ENCODE results near the gene ZNF414. TPM values are rescaled to one million over a fixed set of nuclear protein-coding genes. Genes with fewer than 3 reads are reported as not detected.

The ZNF414 gene
- total and polyA plus RNA-seq, 10 of the 15 experiments (the other 5 are each of a cell fraction or from before 2014, with no cell fraction given): 0.16 to 23.7 (median 5.3) TPM; not detected in 1

- peaks cover 41% of the 10 kb centered on the region for H3K79me2 ChIP-seq (ENCODE audit: control insufficient read depth, insufficient read depth, low read length)
- ChIA-PET CTCF (interaction anchor here (1.0 to 1.1 kb wide), 2 partner anchors 8 to 100 kb away, joined by 3 read pairs; no protein-coding TSS in a partner anchor), SMC1A (ENCODE audit: uncharacterized antibody, unreplicated experiment) (interaction anchor here (1.2 kb wide), 1 partner anchor 65 kb away, joined by 3 read pairs; no protein-coding TSS in a partner anchor), POLR2A (interaction anchor here (0.7 kb wide), 1 partner anchor 34 kb away, joined by 3 read pairs; the partner anchor contains the start of gene HNRNPM), RAD21 (ENCODE audit: unreplicated experiment) (no interaction called here)
- H3K27me3 ChIP-seq (replicated peaks in 1 of 2; ENCODE audit: control insufficient read depth in 2 of 2, insufficient read depth in 2 of 2, low read length in 1 of 2): no peaks in the 10 kb centered on the region
- WGBS (ENCODE audit: insufficient coverage, insufficient replicate concordance, low lambda C conversion rate, missing lambda C conversion rate): 56% methylated on average over 3 of the region's 3 CpGs
- H3K4me2 ChIP-seq (ENCODE audit: control insufficient read depth, insufficient read depth): no peak overlapping the region
- no peak for FAIRE-seq
- BruUV-seq (replicated peaks): no TSS peak
- no peak overlapping the region for H3K4me3 ChIP-seq
- in situ Hi-C loops (cut with MboI) (no loop called here), intact Hi-C loops (cut with micrococcal nuclease; ENCODE audit: unreplicated experiment) (no loop called here)
- H3K9ac ChIP-seq (ENCODE audit: control insufficient read depth, insufficient read depth, low read length): no peak overlapping the region
- H3K27ac ChIP-seq (ENCODE audit: control insufficient read depth, insufficient read depth): no peak overlapping the region
- no peak overlapping the region for H2AFZ ChIP-seq (ENCODE audit: control insufficient read depth, low read depth, low read length)
- H4K20me1 ChIP-seq (ENCODE audit: control insufficient read depth, insufficient read depth): peaks cover 10% of the 10 kb centered on the region
- no peaks in the 10 kb centered on the region for H3K9me3 ChIP-seq (replicated peaks; ENCODE audit: control insufficient read depth, insufficient read depth, low read length)
- TF ChIP-seq POLR2A (IDR thresholded peaks at IDR 0.05; ENCODE audit: low read depth, low read length) (no peak), BMI1 (IDR thresholded peaks at IDR 0.05; ENCODE audit: borderline replicate concordance) (no peak), NKRF (conservative IDR thresholded peaks at IDR 0.05) (no peak), ATF7 (IDR thresholded peaks at IDR 0.05; ENCODE audit: low read depth) (no peak), PRDM15 (CRISPR knock-in tag; IDR thresholded peaks at IDR 0.05) (no peak), CEBPZ (IDR thresholded peaks at IDR 0.05; ENCODE audit: low read depth, low read length) (no peak), RAD51 (IDR thresholded peaks at IDR 0.05) (no peak), RFX5 (IDR thresholded peaks at IDR 0.05; ENCODE audit: low read depth, low read length) (no peak), YBX1 (IDR thresholded peaks at IDR 0.05) (no peak), RUNX3 (IDR thresholded peaks at IDR 0.05; ENCODE audit: low read length) (no peak), ASH2L (IDR thresholded peaks at IDR 0.05; ENCODE audit: borderline replicate concordance, low read depth) (no peak), NRF1 (conservative IDR thresholded peaks at IDR 0.05; ENCODE audit: low read depth, low read length) (no peak), MTA3 (IDR thresholded peaks at IDR 0.05; ENCODE audit: borderline replicate concordance, low read length) (no peak), HCFC1 (IDR thresholded peaks at IDR 0.05; ENCODE audit: low read length) (no peak), ZZZ3 (IDR thresholded peaks at IDR 0.05; ENCODE audit: control insufficient read depth, insufficient read length, low read depth) (no peak)
- no peak for DNase-seq (ENCODE audit: low read depth, low spot score)
- H3K36me3 ChIP-seq (ENCODE audit: control insufficient read depth in 2 of 2, insufficient read depth in 2 of 2, low read length in 1 of 2): peaks cover 41 to 47% of the 10 kb centered on the region in 2 experiments
- no peak for ATAC-seq
- H3K4me1 ChIP-seq (ENCODE audit: control insufficient read depth, insufficient read depth, low read length): peaks cover 15% of the 10 kb centered on the region; the same call in 1 of the 2 replicates
Measured at GRCh38 chr19:8478598-8478997, 35.4 kb downstream of the ZNF414 start.

All from GM12878 (cell line).